AG09309 (cell line): ENCODE results near the gene CAMSAP3.

Experiments used
- DNase-seq: peaks from one replicate; pipeline ENCODE4 v3.0.0-alpha.2; 2010; ENCODE audit warnings: low read depth
- H3K4me3 ChIP-seq: 2 replicates; pipeline ENCODE4 v1.5.1; 2011; ENCODE audit warnings: mild to moderate bottlenecking, low read depth, low read length, moderate library complexity; ENCODE audit not compliant: control insufficient read depth
- TF ChIP-seq, protein P1 (sequence below): IDR thresholded peaks from 2 replicates; pipeline ENCODE4 v1.5.1; 2011; ENCODE audit warnings: mild to moderate bottlenecking, low read depth, low read length, inconsistent platforms; ENCODE audit not compliant: insufficient read depth, control insufficient read depth; ENCODE audit errors: missing control alignments

Gene CAMSAP3

GRCh38 chr19:7550987-7551761, 44.5 kb upstream of the CAMSAP3 start:
- DNase-seq = no peak
- TF ChIP-seq, protein P1, sequence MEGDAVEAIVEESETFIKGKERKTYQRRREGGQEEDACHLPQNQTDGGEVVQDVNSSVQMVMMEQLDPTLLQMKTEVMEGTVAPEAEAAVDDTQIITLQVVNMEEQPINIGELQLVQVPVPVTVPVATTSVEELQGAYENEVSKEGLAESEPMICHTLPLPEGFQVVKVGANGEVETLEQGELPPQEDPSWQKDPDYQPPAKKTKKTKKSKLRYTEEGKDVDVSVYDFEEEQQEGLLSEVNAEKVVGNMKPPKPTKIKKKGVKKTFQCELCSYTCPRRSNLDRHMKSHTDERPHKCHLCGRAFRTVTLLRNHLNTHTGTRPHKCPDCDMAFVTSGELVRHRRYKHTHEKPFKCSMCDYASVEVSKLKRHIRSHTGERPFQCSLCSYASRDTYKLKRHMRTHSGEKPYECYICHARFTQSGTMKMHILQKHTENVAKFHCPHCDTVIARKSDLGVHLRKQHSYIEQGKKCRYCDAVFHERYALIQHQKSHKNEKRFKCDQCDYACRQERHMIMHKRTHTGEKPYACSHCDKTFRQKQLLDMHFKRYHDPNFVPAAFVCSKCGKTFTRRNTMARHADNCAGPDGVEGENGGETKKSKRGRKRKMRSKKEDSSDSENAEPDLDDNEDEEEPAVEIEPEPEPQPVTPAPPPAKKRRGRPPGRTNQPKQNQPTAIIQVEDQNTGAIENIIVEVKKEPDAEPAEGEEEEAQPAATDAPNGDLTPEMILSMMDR = no peak
- H3K4me3 ChIP-seq = no peak overlapping the region

- no peak for DNase-seq
- no peak overlapping the region for H3K4me3 ChIP-seq
- TF ChIP-seq, protein P1 = no peak
These were observed 42.9 kb upstream of the CAMSAP3 start for GRCh38 chr19:7552781-7553180.

DNA sequence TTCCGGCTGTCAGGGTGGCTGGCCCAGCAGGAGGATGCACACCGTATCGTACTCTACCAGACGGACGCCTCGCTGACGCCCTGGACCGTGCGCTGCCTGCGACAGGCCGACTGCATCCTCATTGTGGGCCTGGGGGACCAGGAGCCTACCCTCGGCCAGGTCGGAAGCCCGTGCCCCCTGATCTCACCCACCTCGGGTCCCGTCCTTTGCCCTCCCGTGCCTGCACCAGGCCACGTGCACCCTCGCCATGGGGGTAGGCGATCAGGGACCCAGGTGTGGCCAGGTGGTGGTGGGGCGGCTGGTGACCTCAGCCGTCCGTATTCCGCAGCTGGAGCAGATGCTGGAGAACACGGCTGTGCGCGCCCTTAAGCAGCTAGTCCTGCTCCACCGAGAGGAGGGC, 41.1 kb upstream of the CAMSAP3 start:
- TF ChIP-seq, protein P1 = no peak
- H3K4me3 ChIP-seq = no peak overlapping the region
- DNase-seq = no peak

DNA sequence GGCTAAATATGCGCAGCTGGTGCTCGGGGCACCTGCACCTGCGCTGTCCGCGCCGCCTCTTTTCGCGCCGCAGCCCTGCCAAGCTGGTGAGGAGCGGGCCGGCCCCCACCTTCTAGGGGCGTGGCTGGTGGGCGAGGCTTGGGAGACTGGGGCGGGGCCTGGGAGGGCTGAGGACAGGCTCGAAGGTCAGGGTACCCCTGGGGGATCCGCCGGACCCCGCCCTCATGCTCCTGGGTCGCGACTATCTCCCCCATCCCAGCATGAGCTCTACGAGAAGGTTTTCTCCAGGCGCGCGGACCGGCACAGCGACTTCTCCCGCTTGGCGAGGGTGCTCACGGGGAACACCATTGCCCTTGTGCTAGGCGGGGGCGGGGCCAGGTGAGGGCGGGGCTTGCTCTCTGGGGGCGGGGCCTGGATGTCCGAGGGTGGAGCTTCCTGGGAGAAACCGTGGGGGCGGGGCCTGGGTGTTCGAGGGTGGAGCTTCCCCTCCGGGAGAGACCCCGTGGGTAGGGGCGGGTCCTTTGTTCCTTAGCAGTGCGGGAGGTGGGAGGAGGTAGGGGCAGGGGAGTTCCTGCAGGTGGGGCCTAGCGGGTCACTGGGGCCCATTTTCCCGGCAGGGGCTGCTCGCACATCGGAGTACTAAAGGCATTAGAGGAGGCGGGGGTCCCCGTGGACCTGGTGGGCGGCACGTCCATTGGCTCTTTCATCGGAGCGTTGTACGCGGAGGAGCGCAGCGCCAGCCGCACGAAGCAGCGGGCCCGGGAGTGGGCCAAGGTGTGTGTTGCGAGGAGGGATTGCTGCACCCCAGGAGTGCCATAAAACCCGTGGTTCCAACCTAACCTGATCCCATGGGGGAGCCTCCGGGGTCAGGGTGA, 40.4 kb upstream of the CAMSAP3 start:
- H3K4me3 ChIP-seq = no peak overlapping the region
- DNase-seq = no peak
- TF ChIP-seq, protein P1 = no peak

DNA sequence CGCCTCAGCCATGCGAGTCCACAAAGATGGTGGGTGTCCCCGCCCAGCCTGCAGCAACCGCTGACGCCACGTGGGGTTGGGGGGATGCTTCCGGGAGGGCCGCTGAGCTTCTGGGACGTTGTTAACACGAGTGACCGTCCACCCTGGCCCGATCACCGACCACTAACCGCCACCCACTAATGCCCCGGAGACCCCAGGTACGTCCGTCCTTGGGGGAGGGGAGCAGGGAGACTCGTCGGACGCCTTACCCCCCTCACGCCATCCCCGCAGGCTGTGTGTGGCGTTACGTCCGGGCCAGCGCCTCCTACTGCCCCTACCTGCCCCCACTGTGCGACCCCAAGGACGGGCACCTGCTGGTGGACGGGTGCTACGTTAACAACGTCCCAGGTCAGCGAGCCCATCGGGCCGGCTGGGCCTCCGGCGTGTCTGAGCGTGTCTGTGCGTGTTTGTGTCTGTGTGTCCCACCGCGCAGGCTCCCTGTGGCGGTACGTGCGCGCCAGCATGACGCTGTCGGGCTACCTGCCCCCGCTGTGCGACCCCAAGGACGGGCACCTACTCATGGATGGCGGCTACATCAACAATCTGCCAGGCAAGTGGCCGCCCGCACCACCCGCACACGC, 38.9 kb upstream of the CAMSAP3 start:
- TF ChIP-seq, protein P1 = no peak
- no peak for DNase-seq
- H3K4me3 ChIP-seq = no peak overlapping the region

DNA sequence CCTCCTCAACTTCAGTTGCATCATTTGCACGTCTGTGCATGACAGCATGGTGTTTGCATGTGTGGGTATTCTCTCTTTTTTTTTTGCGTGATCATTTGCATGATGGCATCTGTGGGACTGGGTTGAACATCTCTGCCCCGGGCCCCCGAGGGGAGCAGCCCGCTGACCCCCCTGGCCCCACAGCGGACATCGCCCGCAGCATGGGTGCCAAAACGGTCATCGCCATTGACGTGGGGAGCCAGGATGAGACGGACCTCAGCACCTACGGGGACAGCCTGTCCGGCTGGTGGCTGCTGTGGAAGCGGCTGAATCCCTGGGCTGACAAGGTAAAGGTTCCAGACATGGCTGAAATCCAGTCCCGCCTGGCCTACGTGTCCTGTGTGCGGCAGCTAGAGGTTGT, 37.0 kb upstream of the CAMSAP3 start:
- H3K4me3 ChIP-seq = no peak overlapping the region
- TF ChIP-seq, protein P1 = no peak
- no peak for DNase-seq
